SU-DHL-6 (cell line): ENCODE measurements around the gene SOCS7.

Source experiments
- CTCF ChIP-seq: fragments of 200-600 bp; sonication (generic); IDR thresholded peaks from one replicate; pipeline ENCODE4 v1.5.1; 2017; ENCODE audit warnings: antibody characterized with exemption, mild to moderate bottlenecking, low read length, moderate library complexity; ENCODE audit not compliant: insufficient read depth, poor library complexity, severe bottlenecking
- EZH2phosphoT487 ChIP-seq: fragments of 200-600 bp; sonication (generic), shearing (Covaris generic); conservative IDR thresholded peaks from 2 replicates; pipeline ENCODE4 v1.6.1; 2018; ENCODE audit warnings: mild to moderate bottlenecking, antibody characterized with exemption, low read length, moderate library complexity, mixed read lengths

GRCh38 chr17:38344420-38344745 lies 7.3 kb upstream of the SOCS7 start:
- TF ChIP-seq CTCF (no peak), EZH2phosphoT487 (no peak)
